ENCODE measurements around the gene FNBP1.

The FNBP1 gene

GRCh38 chr9:129888293-129889121 lies 154.5 kb downstream of the FNBP1 start:
- DNase-seq = peak; percentile 99

DNA sequence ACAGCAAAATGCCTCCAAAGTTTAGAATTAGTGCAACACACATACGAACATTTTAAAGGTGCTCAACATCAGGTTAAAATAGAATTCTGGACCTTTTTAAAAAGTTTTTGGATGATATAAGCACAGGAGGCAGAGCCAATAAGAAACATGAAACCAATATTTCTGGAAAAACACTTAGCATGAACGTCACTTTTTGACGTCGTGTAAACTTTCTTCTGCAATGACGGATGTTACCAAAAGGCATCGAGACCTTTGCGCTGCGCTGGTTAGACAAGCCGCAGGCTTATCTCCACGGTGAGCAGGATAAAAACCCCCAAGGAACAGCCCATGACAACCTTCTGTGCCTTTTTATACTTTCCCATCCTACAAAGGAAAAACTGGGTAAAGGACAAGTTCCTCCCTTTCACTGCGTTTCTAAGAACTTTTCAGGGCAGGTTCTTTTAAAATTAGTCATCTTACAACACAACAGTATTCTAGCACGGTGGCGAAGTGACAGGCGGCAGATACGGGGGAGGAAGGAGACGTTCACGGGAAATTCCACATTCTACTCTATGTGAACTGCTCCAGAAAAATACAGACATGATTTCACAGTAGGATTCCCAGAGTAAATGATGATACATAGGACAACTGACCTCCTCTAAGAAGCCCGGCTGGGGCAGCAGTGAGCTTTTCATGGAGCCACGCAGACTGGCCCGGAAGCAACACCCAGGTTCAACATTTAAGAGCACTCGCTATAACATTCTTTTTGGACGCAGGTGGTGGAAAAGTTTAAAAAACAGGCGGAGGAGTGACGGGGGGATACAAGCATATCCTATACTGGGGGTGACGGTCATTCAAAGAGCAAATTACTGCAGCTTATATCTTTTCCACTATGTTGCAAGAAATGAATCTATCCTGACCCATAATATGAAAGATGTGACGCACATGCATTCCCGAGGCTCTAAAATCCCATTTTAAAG lies 155.4 kb downstream of the FNBP1 start:
- DNase-seq = peak; percentile 81

DNA sequence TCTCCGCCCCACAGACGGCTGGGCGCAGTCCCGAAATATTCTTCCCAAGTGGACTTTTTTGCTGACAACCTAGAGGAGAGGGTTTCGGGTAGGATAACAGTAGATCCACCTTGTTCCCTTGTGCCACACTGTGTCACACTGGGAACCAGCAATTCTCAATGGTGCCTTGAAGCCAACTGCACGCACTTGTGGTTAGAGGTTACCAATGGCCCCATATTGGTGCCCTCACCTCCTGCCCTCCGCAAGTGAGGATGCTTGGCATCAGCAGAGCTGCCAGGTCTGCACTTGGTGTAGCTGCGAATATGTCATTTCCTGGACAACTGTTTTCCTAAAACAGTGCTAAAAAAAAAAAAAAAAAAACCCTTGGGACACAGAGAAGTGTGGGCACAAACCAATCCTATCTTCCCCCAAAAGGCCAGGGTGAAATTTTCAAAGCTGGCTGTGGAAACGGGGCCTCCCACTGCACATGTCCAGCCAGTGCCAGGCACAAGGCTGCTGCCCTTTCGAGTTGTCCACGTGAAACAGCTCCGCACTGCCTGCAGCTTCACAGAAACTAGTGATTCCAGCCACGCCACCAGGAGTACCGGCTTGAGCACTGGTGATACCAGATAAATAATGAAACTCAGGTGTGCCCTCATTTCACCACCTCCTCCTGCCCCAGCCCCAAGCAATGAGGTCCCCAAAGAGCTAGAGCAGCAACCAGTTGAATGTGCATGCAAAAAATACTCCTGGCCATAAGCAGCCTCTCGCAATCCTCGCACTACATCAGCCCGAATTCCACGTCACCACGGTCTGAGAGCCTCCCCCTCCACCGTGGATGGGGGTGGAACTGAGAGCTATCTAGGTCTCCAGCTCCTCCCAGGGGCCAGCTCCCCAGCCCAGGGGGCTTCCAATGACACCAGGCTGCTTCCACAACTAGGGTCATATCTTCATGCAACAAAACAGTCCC lies 156.5 kb downstream of the FNBP1 start:
- DNase-seq = peak; percentile 77

DNA sequence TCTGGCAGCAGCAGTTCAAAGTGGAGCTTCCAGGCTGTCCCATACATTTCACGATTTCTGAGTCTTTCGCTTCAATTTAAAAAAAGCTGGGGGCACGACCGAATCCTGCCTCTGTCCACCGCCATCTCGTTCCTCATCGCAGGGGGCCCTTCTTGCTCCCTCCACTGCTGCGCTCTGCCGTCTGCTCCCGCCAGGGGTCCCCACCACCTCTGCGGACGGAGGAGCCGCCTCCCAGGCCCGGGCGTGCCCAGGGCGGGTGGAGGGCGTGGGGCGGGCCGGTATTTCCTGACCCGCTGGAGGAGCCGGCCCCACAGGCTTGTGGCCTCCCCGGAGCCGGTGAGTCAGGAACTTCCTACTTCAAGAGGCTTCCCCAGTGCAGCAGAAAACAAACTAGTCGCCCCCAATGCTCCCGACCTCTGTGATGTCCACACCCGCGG lies 157.3 kb downstream of the FNBP1 start:
- DNase-seq = peak; percentile 95

DNA sequence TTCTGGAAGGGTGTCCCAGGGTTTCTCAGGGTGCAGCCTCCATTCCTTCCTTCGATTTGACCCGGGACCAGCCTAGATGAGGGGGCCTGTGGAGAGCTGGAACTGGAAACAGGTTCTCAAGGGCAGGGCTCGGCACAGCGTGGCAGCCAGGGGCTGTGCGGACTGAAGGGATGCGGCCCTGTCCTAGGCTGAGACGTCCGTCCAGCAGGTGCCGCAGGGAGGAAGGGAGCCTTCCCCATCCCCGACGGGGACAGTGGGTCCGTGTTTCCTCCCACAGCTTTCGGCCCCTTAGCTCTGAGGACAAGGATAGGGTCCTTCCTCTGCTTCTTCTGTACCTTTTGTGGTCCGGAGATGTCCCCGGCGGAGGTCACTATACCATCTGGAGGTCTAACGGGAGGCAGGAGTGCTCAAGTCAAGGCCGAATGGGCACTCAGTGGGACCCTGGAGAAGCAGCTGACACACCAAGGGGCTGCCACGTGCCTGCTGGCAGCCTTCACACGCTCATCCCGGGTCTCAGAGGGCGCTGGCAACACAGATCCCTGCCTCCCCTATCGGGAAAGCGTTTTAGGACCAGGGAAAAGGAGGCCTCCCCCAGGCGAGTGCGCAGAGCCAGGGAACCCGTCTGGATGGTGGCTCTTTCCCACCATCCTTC lies 157.8 kb downstream of the FNBP1 start:
- peak; percentile 54 for DNase-seq

GRCh38 chr9:129884220-129885017 lies 158.6 kb downstream of the FNBP1 start:
- DNase-seq = peak; percentile 96

DNA sequence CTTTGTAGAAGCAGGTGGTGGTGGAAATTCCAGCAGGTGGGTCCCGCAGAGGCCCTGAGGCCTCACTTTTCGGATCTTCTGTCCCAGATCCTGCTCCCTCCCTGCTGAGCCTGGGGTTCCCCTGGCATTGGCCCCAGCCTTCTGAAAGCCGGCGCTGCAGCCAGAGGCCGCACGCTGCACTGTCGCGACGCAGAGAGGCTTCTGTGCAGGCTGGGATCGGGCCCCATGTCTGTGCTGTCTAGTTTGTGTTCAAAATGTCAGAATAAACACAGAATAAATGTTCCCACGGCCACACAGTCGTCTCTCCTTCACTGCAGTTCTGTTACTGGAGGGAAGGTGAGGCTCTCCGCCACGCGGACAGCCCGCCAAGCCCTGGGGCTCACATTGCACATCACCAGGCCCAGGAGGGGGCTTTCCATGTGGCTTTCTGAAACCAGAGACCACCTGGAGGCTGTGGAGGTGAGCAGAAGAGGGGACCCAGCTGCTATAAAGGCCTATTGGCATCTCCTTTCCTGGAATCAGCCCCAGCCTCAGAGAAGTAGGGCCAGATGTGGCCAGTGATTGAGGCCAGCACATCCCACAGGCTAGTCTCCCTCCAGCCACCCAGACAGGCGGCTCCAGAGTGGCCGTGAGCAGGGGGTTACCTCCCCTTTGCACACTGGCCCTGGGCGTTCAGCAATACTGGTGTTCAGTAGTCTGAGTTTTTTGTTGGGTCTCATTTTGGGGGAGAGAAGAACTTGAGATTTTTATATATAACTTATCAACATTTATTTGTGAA lies 161.3 kb downstream of the FNBP1 start:
- no peak for DNase-seq

DNA sequence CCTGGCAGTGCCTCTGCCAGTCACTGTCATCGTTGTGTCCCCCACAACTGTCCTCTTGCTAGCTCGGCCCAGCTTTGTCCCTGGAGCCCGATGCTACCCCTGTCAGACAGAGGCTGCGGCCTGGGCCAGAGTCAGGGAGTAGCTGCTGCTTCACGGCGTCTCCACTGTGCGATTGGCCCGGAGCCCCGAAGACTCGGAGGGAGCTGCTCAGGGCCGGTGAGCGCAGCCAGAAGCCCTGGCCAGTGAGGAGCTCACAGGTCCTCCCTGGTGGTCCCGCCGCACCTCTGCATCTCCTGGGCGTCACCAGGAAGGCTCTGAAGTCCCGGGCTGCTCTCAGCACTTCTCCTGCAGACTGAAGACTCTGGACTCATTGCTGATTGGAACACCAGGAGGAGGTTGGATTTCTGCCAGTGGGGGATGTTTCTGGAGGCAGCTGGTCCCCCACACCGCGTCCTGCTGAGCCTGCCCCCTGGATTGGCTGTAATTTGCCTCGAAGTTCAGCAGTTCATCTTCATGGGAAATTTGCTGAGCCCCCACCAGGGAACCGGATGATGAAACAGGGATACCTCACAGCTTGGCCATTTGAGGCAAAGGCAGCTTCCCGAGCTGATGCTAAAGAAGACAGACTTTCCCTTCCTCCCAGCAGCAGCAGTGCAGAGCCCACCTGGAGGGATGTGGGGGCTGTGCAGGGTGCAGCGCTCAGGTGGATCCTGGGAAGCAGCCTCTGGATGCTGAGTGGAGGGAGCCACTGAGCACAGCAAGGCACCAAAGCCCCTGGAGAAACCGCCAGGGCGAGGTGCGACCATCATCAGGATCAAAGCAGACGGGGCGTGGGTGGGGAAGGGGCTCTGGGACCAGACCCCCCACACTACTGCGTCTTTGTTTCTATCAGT lies 162.1 kb downstream of the FNBP1 start:
- DNase-seq = no peak

GRCh38 chr9:129879991-129880653 lies 162.9 kb downstream of the FNBP1 start:
- DNase-seq = no peak

DNA sequence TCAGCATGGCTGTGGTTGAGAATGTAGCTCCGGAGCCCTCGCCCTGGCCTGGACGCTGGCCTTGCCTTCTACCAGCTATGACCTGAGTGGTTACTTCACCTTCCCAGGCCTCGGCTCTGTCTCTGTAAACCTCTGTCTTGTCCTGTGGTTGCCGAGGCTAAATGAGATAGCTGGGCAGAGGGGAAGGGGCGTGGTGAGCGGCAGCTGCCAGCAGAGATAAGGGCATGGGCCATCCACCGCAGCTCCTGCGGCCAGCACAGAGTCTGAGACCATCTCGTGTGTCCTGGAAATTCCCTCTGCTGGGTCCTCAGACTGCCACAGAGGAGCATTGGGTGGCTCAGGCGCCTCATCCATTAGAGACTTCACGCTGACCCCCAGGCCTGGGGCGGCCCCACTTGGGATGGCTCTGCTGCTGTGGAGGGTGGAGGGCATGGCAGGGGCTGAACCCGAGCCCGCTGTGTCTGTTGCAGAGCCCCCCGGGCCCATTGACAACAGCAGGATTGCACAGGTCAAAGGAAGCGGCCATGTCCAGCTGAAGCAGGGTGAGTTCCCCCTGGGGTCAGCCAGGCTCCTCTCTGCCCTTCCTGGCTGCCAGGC lies 163.8 kb downstream of the FNBP1 start:
- no peak for DNase-seq

DNA sequence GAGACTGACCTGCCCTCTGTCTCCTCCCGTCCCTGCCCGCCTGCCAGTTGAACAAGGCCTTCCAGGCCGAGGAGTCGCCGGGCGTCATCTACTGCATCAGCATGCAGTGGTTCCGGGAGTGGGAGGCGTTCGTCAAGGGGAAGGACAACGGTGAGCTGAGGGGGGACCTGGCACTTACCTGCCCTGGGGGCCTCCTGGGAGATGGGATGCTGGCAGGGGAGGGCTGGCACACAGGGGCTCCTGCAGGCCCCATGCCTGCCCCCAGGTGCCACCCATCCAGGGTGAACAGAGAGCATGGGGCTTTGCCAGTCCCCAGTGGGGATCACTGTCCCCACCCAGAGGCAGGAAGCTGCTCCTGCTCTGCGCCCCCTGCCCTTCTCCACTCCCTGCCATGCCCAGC lies 164.7 kb downstream of the FNBP1 start:
- no peak for DNase-seq

DNA sequence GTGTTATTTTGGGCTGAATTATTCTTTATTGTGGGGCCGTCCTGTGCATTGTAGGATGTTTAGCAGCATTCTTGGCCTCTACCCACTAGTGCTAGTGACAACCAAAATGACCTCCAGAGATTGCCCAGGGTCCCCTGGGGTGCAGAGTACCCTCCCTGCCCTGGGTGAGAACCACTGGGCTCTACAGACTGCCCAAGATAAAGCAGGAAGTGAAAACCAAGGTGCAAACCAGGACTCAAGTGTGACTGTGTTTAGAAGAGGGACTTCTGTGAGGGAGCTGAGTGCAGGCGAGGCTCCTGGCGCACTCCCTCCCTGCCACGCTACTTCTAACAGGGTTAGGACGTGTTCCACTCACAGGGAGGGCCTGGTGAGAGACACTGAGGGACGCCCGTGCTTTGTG lies 166.2 kb downstream of the FNBP1 start:
- DNase-seq = no peak

GRCh38 chr9:129875687-129876395 lies 167.1 kb downstream of the FNBP1 start:
- no peak for DNase-seq

- DNase-seq = no peak
Measured at GRCh38 chr9:129875181-129875611, 167.8 kb downstream of the FNBP1 start.

GRCh38 chr9:129874261-129875101 lies 168.5 kb downstream of the FNBP1 start:
- DNase-seq = no peak

DNA sequence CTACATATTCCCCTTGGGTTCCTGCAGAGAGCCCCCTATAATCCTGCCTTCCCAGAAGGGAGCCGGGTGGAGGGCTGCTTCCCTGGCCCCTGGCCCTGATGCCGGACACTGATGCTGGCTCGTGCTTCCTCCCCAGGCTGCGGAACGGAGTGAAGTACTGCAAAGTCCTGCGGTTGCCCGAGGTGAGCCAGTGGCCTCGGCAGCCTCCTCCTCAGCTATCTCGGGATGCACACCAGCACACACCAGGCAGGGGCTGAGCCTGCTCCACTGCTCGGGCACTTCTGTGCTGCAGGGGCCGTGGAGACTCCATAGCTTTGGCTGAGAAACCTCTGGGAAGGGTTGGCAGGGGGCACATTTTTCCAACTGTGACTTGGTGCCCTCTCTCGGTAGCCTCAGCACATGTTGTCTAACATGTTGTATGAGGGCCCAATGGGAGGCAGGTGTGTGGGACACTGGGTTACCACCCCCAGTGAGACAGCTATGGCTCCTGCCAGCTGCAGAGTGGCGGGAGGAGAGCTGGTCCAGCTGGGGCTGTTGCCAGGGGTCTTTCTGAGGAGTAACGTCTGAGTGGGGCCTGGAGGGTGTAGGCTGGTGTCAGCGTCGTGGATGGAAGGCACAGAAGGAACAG lies 169.3 kb downstream of the FNBP1 start:
- DNase-seq = no peak
